ENCODE data around the gene SBF2.

Gene SBF2

DNA sequence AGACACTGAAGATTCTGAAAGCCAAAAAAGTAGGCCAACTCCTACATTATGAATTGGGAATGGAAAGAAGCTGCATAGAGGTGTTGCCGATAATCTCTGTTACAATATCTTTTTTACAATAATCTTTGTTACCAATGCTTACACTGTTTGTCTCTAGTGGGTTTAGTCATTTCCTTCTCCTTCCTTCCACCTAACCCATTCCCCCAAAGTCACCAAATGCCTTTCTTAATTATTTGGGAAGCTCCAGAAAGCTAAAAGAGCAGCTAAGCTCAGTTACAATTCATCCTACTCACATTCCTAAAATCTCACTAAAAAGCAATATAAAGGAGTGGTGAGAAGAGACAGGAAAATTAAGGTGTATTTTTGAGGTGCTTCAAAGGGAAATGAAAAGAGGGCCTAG is 316.5 kb downstream of the SBF2 start:
- no peaks in the 10 kb centered on the region for H3K9me3 Mint-ChIP-seq
- H3K27me3 Mint-ChIP-seq (ENCODE audit: low read depth): no peaks in the 10 kb centered on the region
- peaks cover 5% of the 10 kb centered on the region for H3K4me1 Mint-ChIP-seq (ENCODE audit: low read depth)
- no peaks in the 10 kb centered on the region for H3K36me3 Mint-ChIP-seq (ENCODE audit: low read depth)
- H3K4me3 Mint-ChIP-seq: no peak overlapping the region
- no peak overlapping the region for H3K27ac Mint-ChIP-seq

DNA sequence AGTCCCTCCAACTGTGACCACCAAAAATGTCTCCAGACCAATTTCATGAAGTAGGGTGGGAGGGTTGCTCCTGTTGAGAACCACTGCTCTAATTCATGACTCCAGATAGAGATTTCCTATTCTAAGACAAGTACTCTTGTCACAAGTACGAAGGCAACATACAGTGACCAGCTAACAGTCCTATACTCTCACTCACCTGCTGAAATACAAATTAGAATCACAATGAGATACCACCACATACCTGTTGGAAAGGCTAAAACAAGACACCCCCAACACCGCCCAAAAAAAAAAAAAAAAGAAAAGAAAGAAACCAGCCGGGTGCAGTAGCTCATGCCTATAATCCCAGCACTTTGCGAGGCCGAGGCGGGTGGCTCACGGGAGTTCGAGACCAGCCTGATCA is 319.6 kb downstream of the SBF2 start:
- Mint-ChIP-seq H3K27ac (no peak overlapping the region), H3K9me3 (no peaks in the 10 kb centered on the region), H3K27me3 (ENCODE audit: low read depth) (no peaks in the 10 kb centered on the region), H3K4me1 (ENCODE audit: low read depth) (peaks cover 5% of the 10 kb centered on the region), H3K36me3 (ENCODE audit: low read depth) (no peaks in the 10 kb centered on the region), H3K4me3 (no peak overlapping the region)

DNA sequence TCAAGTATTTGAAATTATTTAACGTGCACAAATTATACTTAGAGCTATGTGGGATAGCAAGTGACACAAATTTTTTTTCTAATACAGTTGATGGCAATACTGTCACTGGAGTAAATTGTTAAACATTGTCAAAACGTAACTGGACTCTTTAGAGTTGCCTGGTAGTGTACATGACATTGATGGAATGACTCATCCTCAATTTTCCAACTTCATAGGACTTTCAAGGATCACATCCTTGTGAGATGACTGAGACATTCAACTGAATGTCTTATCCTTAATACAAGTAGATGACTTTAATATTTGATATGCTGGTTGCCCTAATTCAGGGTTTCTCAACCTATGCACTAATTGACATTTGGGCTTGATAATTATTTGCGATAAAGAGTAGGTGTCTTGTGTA is 320.1 kb downstream of the SBF2 start:
- H3K27me3 Mint-ChIP-seq (ENCODE audit: low read depth): no peaks in the 10 kb centered on the region
- no peaks in the 10 kb centered on the region for H3K9me3 Mint-ChIP-seq
- no peak overlapping the region for H3K27ac Mint-ChIP-seq
- no peaks in the 10 kb centered on the region for H3K36me3 Mint-ChIP-seq (ENCODE audit: low read depth)
- peaks cover 5% of the 10 kb centered on the region for H3K4me1 Mint-ChIP-seq (ENCODE audit: low read depth)
- no peak overlapping the region for H3K4me3 Mint-ChIP-seq

DNA sequence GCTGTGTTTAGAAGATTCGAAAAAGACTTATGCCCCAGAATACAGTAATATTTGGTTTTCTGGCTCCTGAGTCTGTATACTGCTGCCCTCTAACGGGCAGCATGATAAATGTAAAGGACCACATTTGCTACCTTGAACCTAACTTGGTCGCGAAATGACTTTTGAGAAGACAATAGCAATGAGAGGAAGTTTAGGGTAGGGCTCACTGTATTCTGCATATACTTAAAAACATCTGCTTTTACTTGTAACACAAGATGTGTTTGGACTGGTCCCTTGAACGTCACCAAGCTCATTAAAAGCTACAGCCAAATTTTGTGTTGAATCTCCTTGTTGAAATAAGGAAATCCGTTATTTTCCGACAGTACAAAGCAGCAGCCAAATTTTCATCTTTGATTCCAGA is 321.0 kb downstream of the SBF2 start:
- Mint-ChIP-seq H3K9me3 (no peaks in the 10 kb centered on the region), H3K4me1 (ENCODE audit: low read depth) (peaks cover 5% of the 10 kb centered on the region), H3K27me3 (ENCODE audit: low read depth) (no peaks in the 10 kb centered on the region), H3K36me3 (ENCODE audit: low read depth) (no peaks in the 10 kb centered on the region), H3K4me3 (no peak overlapping the region), H3K27ac (no peak overlapping the region)

DNA sequence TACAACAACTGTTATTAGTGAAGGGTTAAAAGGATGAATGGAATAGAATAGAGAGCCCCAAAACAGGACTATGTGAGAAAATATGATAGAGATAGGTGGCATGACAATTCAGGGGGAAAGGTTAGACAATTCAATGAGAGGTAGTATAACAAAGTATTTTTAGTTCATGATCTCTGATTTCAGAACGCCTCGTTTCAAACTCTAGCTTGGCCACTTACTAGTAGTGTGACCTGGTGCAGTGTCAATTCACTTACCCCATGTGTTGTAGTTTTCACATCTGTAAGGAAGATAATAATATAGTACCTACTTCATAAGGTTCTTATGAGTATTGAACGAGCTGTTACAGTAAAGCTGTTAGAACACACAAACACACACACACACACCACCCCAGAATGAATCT is 322.1 kb downstream of the SBF2 start:
- Mint-ChIP-seq H3K27me3 (ENCODE audit: low read depth) (no peaks in the 10 kb centered on the region), H3K36me3 (ENCODE audit: low read depth) (no peaks in the 10 kb centered on the region), H3K27ac (no peak overlapping the region), H3K4me1 (ENCODE audit: low read depth) (peaks cover 4% of the 10 kb centered on the region), H3K4me3 (no peak overlapping the region), H3K9me3 (no peaks in the 10 kb centered on the region)

DNA sequence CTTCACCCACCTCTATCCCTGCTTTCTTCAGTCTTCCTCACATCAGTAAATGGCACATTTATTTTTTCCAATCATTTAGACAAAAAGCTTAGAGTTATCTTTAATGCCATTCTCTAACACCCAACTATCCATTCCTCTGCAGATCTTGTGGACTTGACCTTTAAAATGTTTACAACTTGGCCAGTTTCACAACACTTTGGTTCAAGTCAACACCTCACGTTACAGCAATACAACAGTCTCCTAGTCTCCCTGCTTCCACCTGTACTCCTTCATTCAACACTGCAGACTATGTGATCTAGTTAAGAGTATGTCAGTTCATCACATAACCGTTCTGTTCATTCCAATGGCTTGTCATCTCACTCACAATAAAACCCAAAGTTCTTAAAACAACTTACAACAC is 325.0 kb downstream of the SBF2 start:
- Mint-ChIP-seq H3K9me3 (no peaks in the 10 kb centered on the region), H3K27ac (no peak overlapping the region), H3K36me3 (ENCODE audit: low read depth) (no peaks in the 10 kb centered on the region), H3K27me3 (ENCODE audit: low read depth) (no peaks in the 10 kb centered on the region), H3K4me3 (no peak overlapping the region), H3K4me1 (ENCODE audit: low read depth) (peaks cover 4% of the 10 kb centered on the region)

DNA sequence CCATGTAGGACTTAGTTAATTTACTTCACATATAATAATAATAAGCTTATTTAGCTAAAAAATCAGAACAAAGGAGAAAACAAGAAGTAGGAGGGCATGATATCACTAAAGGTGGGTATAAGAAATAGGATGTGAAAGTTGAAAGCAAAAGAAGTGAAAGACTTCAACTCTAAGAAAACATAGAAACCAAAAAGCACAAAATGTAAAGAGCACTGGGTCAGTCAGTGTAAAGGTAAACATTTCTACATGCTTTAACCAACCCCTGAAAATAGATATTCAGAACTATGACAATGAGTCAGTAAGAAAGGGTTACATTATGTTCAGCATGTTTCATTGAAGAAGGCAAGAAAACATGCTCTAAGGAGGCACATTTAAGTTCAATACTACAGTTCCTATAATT is 331.3 kb downstream of the SBF2 start:
- Mint-ChIP-seq H3K27ac (no peak overlapping the region), H3K36me3 (ENCODE audit: low read depth) (no peaks in the 10 kb centered on the region), H3K4me3 (no peak overlapping the region)

DNA sequence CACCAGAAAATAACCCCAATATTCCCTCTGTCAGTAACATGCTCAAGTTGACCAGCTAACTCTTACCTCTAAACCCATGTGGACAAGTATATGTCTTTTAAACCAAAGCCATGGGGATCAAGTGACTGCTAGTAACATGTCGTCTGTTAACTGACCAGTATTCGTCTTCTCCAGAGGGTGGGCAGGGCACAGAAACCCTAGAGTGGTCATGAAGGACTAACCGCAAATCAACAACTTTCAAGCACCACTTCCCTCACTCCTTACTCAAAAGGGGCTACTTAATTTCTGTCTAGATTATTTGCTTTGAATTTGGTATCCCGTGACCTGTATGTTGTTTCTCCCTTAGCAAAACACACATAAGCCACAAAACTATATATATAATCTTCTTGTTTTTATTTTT is 336.9 kb downstream of the SBF2 start:
- Mint-ChIP-seq H3K27me3 (ENCODE audit: low read depth) (no peaks in the 10 kb centered on the region), H3K4me1 (ENCODE audit: low read depth) (no peaks in the 10 kb centered on the region), H3K9me3 (no peaks in the 10 kb centered on the region), H3K4me3 (no peak overlapping the region), H3K36me3 (ENCODE audit: low read depth) (no peaks in the 10 kb centered on the region), H3K27ac (no peak overlapping the region)

More for the DNA sequence above, 331.3 kb downstream of the SBF2 start:
- Mint-ChIP-seq H3K4me1 (ENCODE audit: low read depth) (no peaks in the 10 kb centered on the region), H3K27me3 (ENCODE audit: low read depth) (no peaks in the 10 kb centered on the region), H3K9me3 (no peaks in the 10 kb centered on the region)

DNA sequence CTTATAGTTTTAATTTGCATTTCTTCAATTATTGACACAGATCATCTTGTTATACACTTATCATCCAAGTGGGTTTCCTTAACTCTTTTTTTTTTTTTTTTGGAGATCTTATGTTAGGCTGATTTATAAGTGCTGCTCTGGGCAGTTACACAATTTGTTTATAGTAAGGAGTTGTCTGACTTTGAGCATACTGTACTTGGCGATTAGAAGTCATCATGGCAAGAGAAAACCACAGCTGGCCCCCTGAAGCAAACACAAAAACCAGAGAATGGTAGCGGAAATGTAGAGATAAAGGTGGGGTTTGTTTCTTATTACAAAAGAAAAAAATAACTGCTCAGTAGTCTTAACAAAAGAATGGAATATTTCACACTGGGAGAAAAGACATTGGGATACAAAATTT is 337.5 kb downstream of the SBF2 start:
- H3K4me1 Mint-ChIP-seq (ENCODE audit: low read depth): no peaks in the 10 kb centered on the region
- H3K27ac Mint-ChIP-seq: no peak overlapping the region
- H3K36me3 Mint-ChIP-seq (ENCODE audit: low read depth): no peaks in the 10 kb centered on the region
- H3K27me3 Mint-ChIP-seq (ENCODE audit: low read depth): no peaks in the 10 kb centered on the region
- H3K9me3 Mint-ChIP-seq: no peaks in the 10 kb centered on the region
- H3K4me3 Mint-ChIP-seq: no peak overlapping the region

DNA sequence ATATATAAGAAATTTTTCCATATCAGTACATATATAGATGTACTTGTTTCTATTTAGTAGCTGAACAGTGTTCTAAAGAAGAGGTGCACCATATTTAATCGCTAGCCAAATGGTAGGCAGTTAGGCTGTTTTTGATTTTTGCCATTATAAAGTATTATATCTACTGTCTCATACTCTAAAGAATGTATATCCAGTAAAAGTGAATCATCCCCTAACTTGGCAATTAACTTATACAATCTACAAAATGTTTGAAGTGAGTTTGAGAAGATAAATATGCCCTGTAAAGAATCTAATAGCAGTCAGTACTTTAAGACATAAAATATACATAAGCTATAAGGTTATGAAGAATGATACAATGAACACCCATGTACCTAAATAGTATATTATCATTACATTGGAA is 338.6 kb downstream of the SBF2 start:
- H3K36me3 Mint-ChIP-seq (ENCODE audit: low read depth): no peaks in the 10 kb centered on the region
- no peak overlapping the region for H3K4me3 Mint-ChIP-seq
- H3K4me1 Mint-ChIP-seq (ENCODE audit: low read depth): no peaks in the 10 kb centered on the region
- no peaks in the 10 kb centered on the region for H3K9me3 Mint-ChIP-seq
- H3K27ac Mint-ChIP-seq: no peak overlapping the region
- no peaks in the 10 kb centered on the region for H3K27me3 Mint-ChIP-seq (ENCODE audit: low read depth)

DNA sequence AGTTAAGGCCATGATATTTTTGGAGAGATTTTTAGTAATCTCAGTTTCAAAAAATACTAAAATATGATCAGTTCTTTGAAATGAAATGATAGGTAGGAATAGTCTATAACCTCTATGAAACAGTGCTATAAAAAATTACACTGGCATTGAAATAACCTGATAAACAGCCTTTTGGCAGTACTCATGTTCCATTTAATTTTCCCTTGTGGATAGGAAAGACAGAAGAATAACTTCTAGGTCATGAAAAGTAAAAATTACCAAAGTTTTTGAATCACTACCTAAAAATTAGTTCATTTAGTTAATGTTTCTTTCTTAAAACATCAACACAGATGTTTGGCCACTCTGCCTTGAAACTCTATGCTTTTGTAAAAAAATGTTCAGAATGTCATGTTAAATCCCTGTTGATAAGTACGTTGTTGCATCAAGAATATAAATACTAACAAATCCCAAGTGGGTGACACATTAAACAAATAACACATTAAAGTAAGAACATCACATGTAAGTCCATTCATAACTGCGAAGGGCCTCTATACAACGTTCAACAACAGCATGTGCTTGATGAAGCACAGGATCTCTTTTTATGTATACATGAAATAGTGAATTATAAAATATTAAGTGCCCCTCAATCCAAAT is 339.9 kb downstream of the SBF2 start:
- Mint-ChIP-seq H3K4me1 (ENCODE audit: low read depth) (no peaks in the 10 kb centered on the region), H3K36me3 (ENCODE audit: low read depth) (no peaks in the 10 kb centered on the region), H3K27ac (no peak overlapping the region), H3K4me3 (no peak overlapping the region), H3K27me3 (ENCODE audit: low read depth) (no peaks in the 10 kb centered on the region), H3K9me3 (no peaks in the 10 kb centered on the region)

DNA sequence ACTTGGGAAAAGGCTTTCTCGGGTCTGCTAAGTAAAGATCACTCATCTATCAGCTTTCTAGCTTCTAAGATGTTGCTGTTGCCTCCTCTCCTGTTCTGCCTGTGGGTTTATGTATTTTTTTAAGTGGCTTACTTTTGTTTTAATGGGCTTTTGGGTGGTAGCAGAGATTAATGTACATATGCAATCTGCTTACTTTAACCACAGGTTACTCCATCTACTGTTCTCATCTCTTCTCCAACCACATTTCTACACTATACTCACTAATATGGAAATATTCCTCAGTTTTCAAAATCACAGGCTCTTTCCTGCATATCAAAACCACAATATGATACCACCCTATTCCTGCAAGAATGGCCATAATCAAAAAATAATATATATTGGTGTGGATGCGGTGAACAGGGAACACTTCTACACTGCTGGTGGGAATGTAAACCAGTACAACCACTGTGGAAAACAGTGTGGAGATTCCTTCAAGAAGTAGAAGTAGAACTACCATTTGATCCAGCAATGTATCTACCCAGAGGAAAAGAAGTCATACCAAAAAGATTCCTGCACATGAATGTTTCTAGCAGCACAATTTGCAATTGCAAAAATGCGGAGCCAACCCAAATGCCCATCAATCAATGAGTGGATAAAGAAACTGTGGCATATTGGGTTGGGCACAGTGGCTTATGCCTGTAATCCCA is 341.4 kb downstream of the SBF2 start:
- Mint-ChIP-seq H3K9me3 (no peaks in the 10 kb centered on the region), H3K27ac (no peak overlapping the region), H3K4me1 (ENCODE audit: low read depth) (no peaks in the 10 kb centered on the region), H3K4me3 (no peak overlapping the region), H3K36me3 (ENCODE audit: low read depth) (no peaks in the 10 kb centered on the region), H3K27me3 (ENCODE audit: low read depth) (no peaks in the 10 kb centered on the region)

DNA sequence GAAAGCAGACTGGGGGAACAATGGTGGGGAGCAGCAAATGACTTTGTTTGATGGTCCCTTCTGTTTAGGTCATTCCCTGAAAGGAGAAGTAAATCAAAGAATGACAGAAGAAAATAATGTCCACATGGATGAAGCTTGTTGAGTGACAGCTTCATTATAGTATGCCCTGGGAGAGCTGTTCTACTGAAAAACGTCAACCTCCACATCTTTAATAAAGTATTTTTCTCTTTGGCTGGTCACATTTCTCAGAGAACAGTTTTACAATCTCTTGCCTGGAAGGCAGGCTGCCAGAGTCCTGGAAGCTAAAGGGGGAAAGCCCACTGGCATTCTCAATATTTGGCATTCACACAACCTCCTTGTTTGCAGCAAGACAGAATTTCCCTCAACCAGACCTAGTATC is 342.2 kb downstream of the SBF2 start:
- no peak overlapping the region for H3K27ac Mint-ChIP-seq
- no peaks in the 10 kb centered on the region for H3K4me1 Mint-ChIP-seq (ENCODE audit: low read depth)
- H3K27me3 Mint-ChIP-seq (ENCODE audit: low read depth): no peaks in the 10 kb centered on the region
- H3K36me3 Mint-ChIP-seq (ENCODE audit: low read depth): no peaks in the 10 kb centered on the region
- H3K4me3 Mint-ChIP-seq: no peak overlapping the region
- H3K9me3 Mint-ChIP-seq: no peaks in the 10 kb centered on the region

DNA sequence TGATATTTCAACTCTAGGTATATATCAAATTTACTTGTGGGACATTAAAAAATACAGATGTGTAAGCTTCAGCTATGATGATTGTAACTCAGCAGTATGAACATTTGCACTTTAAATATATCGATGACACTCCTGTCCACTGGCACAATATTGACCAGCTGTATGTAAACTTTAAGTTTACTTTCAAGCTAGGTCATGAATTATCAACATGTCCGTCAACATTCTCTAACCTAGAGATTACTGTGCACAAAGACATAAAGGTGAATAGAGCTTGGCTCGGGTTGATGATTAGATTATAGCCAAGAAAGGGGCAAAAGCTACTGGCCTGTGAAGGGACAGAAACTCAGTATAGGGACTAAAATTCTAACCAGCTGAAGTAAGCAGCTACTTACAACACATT is 343.6 kb downstream of the SBF2 start:
- no peaks in the 10 kb centered on the region for H3K9me3 Mint-ChIP-seq
- H3K36me3 Mint-ChIP-seq (ENCODE audit: low read depth): no peaks in the 10 kb centered on the region
- H3K4me3 Mint-ChIP-seq: no peak overlapping the region
- H3K27me3 Mint-ChIP-seq (ENCODE audit: low read depth): no peaks in the 10 kb centered on the region
- no peaks in the 10 kb centered on the region for H3K4me1 Mint-ChIP-seq (ENCODE audit: low read depth)
- H3K27ac Mint-ChIP-seq: no peak overlapping the region

DNA sequence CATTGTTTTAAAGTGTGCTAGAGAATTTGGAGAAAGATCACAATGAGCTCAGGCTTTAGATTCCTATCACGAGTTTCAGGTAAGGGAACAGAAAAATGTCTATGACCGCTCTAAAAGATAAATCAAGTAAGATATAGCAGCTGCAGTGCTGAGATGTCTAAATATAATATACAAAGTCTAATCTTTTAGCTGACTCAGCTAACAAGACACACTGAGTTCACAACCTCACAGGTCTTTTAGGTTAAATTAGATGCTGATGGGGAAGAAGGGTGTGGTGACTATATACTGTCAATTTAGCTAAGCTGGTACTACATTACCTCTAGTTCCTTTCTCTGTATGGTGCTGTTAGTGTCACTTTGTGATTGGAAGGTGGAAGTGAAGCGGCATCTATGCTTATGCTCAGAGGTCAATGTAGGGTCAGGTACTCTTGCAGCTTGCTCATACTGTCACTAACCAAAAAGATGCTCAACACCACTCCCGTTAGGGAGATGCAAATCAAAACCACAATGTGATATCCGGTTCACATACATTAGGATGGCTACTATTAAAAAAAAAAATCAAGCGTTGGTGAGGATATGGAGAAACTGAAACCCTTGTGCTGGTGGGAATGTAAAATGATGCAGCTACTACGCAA is 346.7 kb downstream of the SBF2 start:
- H3K27me3 Mint-ChIP-seq (ENCODE audit: low read depth): no peaks in the 10 kb centered on the region
- no peak overlapping the region for H3K27ac Mint-ChIP-seq
- H3K9me3 Mint-ChIP-seq: no peaks in the 10 kb centered on the region
- H3K4me1 Mint-ChIP-seq (ENCODE audit: low read depth): no peaks in the 10 kb centered on the region
- H3K36me3 Mint-ChIP-seq (ENCODE audit: low read depth): no peaks in the 10 kb centered on the region
- H3K4me3 Mint-ChIP-seq: no peak overlapping the region

Measured in T-helper 1 cell treated with Interleukin-12 subunit alpha and Interleukin-12 subunit beta and Interleukin-4 antibody, amounts not matched to agents 30 μg/mL and 1 μg/mL, for 36 hours (primary cell).